SK-N-MC (cell line): ENCODE data around the gene HNRNPA1L2.
"Not testable (repeated sequence)": the region's sequence is repeated elsewhere in the genome, so short reads cannot be mapped to it uniquely, and the experiment has no call there.

Source experiments
- EZH2 ChIP-seq: fragments of 200-600 bp; sonication (generic); IDR thresholded peaks from one replicate; pipeline ENCODE4 v1.6.1; 2017; ENCODE audit warnings: antibody characterized with exemption
- FOXP2 ChIP-seq: optimal IDR thresholded peaks from 2 replicates; pipeline ENCODE3; 2011; ENCODE audit warnings: mild to moderate bottlenecking, moderate library complexity; ENCODE audit not compliant: insufficient read depth; ENCODE audit errors: extremely low read length, control extremely low read depth

DNA sequence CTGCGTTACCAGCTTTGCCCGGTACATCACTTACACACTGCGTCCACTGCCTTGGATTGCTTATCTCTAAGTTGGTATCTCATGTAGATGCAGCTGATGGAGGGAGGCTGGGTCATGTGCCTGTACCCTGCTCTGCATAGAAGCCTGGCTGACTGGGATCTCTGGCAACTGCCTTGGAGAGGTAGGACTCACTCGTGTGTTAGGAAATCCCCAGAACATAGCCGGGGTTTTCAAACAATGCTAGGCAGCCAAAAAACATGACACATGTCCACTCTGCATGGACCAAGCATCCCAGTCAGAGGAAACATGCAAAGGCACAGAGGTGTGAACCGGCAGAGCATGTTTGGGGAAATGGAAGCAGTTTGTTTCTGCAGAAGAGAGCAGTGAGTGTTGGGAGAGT is 36.1 kb upstream of the HNRNPA1L2 start:
- TF ChIP-seq EZH2, FOXP2: not testable (repeated sequence)
